ENCODE results near the gene SARM1. TPM values are rescaled to one million over a fixed set of nuclear protein-coding genes. Genes with fewer than 3 reads are reported as not detected.

SARM1 gene
- total RNA-seq, 4 donors from 2014 or later, result 6.0 to 22.1 (median 9.5) TPM

- in situ Hi-C loops (cut with MboI; ENCODE audit: low pct_ligation_motif_present in 1 of 4, low pct_unique_long_range_greater_than_20kb in 1 of 4, low sequenced_read_pairs in 3 of 4), result no loop called here
- no peak overlapping the region for H3K27ac ChIP-seq
These were observed 23.0 kb downstream of the SARM1 start for GRCh38 chr17:28394337-28395116.

GRCh38 chr17:28395426-28395825 is 23.9 kb downstream of the SARM1 start:
- TF ChIP-seq CTCF (IDR thresholded peaks at IDR 0.05) (no peak), POLR2A (IDR thresholded peaks at IDR 0.05) (no peak), POLR2AphosphoS5 (IDR thresholded peaks at IDR 0.05) (no peak), EP300 (IDR thresholded peaks at IDR 0.05; ENCODE audit: low read depth) (no peak)
- intact Hi-C loops (cut with DNase I; ENCODE audit: low total_unique reads), result no loop called here
- WGBS, 2 donors (ENCODE audit: low coverage in 1 of 2), result 84% methylated on average over 2 of the region's 2 CpGs; no CpG with 5 or more reads in 1 of the 2 donors
- no peak overlapping the region for H3K4me3 ChIP-seq
- peaks cover 0 to 10% (median 2%) of the 10 kb centered on the region in 4 donors for H3K36me3 ChIP-seq
- no peak for DNase-seq
- H3K4me1 ChIP-seq, result no peaks in the 10 kb centered on the region
- in situ Hi-C loops (cut with MboI; ENCODE audit: low pct_ligation_motif_present in 1 of 4, low pct_unique_long_range_greater_than_20kb in 1 of 4, low sequenced_read_pairs in 3 of 4), result no loop called here
- H3K9me3 ChIP-seq, result no peaks in the 10 kb centered on the region
- no peaks in the 10 kb centered on the region for H3K27me3 ChIP-seq
- no peak overlapping the region for H3K27ac ChIP-seq

More at GRCh38 chr17:28394337-28395116, 23.0 kb downstream of the SARM1 start:
- WGBS, 2 donors (ENCODE audit: low coverage in 1 of 2), result 72 to 80% methylated on average over 4 to 7 of the region's 7 CpGs
- Histone ChIP-seq H3K36me3 (peaks cover 0 to 17% (median 4%) of the 10 kb centered on the region in 4 donors), H3K27me3 (no peaks in the 10 kb centered on the region), H3K4me3 (no peak overlapping the region), H3K4me1 (no peaks in the 10 kb centered on the region), H3K9me3 (no peaks in the 10 kb centered on the region)
- DNase-seq, result no peak
- TF ChIP-seq EP300 (IDR thresholded peaks at IDR 0.05; ENCODE audit: low read depth) (no peak), POLR2AphosphoS5 (IDR thresholded peaks at IDR 0.05) (no peak), CTCF (IDR thresholded peaks at IDR 0.05) (no peak), POLR2A (IDR thresholded peaks at IDR 0.05) (no peak)
- intact Hi-C loops (cut with DNase I; ENCODE audit: low total_unique reads), result no loop called here

- DNase-seq, result no peak
- H3K27ac ChIP-seq, result no peak overlapping the region
- 86% methylated on average over 4 of the region's 6 CpGs; no CpG with 5 or more reads in 1 of the 2 donors for WGBS, 2 donors (ENCODE audit: low coverage in 1 of 2)
- H3K9me3 ChIP-seq, result no peaks in the 10 kb centered on the region
- TF ChIP-seq POLR2AphosphoS5 (IDR thresholded peaks at IDR 0.05) (no peak), CTCF (IDR thresholded peaks at IDR 0.05) (no peak)
- H3K4me3 ChIP-seq, result no peak overlapping the region
- H3K27me3 ChIP-seq, result no peaks in the 10 kb centered on the region
- H3K4me1 ChIP-seq, result no peaks in the 10 kb centered on the region
- intact Hi-C loops (cut with DNase I; ENCODE audit: low total_unique reads) (no loop called here), in situ Hi-C loops (cut with MboI; ENCODE audit: low pct_ligation_motif_present in 1 of 4, low pct_unique_long_range_greater_than_20kb in 1 of 4, low sequenced_read_pairs in 3 of 4) (no loop called here)
- H3K36me3 ChIP-seq, result peaks cover 0 to 4% (median 2%) of the 10 kb centered on the region in 4 donors
These were observed 24.5 kb downstream of the SARM1 start for GRCh38 chr17:28395968-28396367.

GRCh38 chr17:28396635-28397239 is 25.2 kb downstream of the SARM1 start:
- no peaks in the 10 kb centered on the region for H3K9me3 ChIP-seq
- H3K27me3 ChIP-seq, result no peaks in the 10 kb centered on the region
- TF ChIP-seq POLR2AphosphoS5 (IDR thresholded peaks at IDR 0.05) (no peak), EP300 (IDR thresholded peaks at IDR 0.05; ENCODE audit: low read depth) (no peak), CTCF (IDR thresholded peaks at IDR 0.05) (no peak), POLR2A (IDR thresholded peaks at IDR 0.05) (no peak)
- DNase-seq, result no peak
- in situ Hi-C loops (cut with MboI; ENCODE audit: low pct_ligation_motif_present in 1 of 4, low pct_unique_long_range_greater_than_20kb in 1 of 4, low sequenced_read_pairs in 3 of 4) (no loop called here), intact Hi-C loops (cut with DNase I; ENCODE audit: low total_unique reads) (no loop called here)
- no peak overlapping the region for H3K4me3 ChIP-seq
- WGBS, 2 donors (ENCODE audit: low coverage in 1 of 2), result 40 to 56% methylated on average over 1 to 6 of the region's 6 CpGs
- H3K27ac ChIP-seq, result no peak overlapping the region
- no peaks in the 10 kb centered on the region for H3K4me1 ChIP-seq
- H3K36me3 ChIP-seq, result peaks cover 0 to 4% (median 0%) of the 10 kb centered on the region in 4 donors
